Small intestine (tissue), 7 donors: Measurements from ENCODE around the gene ANKS1B. TPM values are rescaled to one million over a fixed set of nuclear protein-coding genes. Genes with fewer than 3 reads are reported as not detected.
A peak's percentile ranks its signal among the peaks of the same experiment; 100 is the strongest.

Experiments used
- DNase-seq, 2 donors: peaks; one replicate each; pipeline versions ENCODE4 v3.0.0 to v3.0.0-alpha.2; 2013
- FAIRE-seq: peaks from 2 replicates; lab custom pipeline; 2012; peaks lifted over from hg19 to GRCh38; lab: Jason Lieb, UNC
- H3K27ac ChIP-seq, 3 donors: one replicate each; pipeline ENCODE4 v1.5.1; 2013; ENCODE audit warnings: low read length in 2 of 3, mild to moderate bottlenecking in 2 of 3, control low read depth in 1 of 3, inconsistent platforms in 1 of 3, low read depth in 1 of 3, moderate library complexity in 1 of 3
- H3K27me3 ChIP-seq, 3 donors: one replicate each; pipeline ENCODE4 v1.6.1; 2013; ENCODE audit warnings: low read length in 3 of 3, inconsistent platforms in 1 of 3; ENCODE audit not compliant: control insufficient read depth in 3 of 3, insufficient read depth in 3 of 3
- H3K36me3 ChIP-seq, 3 donors: one replicate each; pipeline ENCODE4 v1.6.1; 2013; ENCODE audit warnings: low read length in 3 of 3, inconsistent platforms in 1 of 3, low read depth in 1 of 3, mild to moderate bottlenecking in 1 of 3, moderate library complexity in 1 of 3; ENCODE audit not compliant: control insufficient read depth in 3 of 3, insufficient read depth in 2 of 3
- H3K4me1 ChIP-seq, 3 donors: one replicate each; pipeline ENCODE4 v1.6.1; 2013; ENCODE audit warnings: low read length in 2 of 3, inconsistent platforms in 1 of 3, low read depth in 1 of 3, mild to moderate bottlenecking in 1 of 3, moderate library complexity in 1 of 3; ENCODE audit not compliant: control insufficient read depth in 3 of 3, insufficient read depth in 2 of 3
- H3K4me3 ChIP-seq, 3 donors: one replicate each; pipeline ENCODE4 v1.5.1; 2013; ENCODE audit warnings: low read length in 3 of 3, control low read depth in 1 of 3, inconsistent platforms in 1 of 3, low read depth in 1 of 3, mild to moderate bottlenecking in 1 of 3, moderate library complexity in 1 of 3
- H3K9me3 ChIP-seq, 2 donors: one replicate each; pipeline ENCODE4 v1.6.1; 2013; ENCODE audit warnings: low read depth in 1 of 2, low read length in 1 of 2; ENCODE audit not compliant: control insufficient read depth in 2 of 2, insufficient read depth in 1 of 2
- WGBS, 3 donors: extraction: QIAGEN DNeasy Blood & Tissue Kit; methylation state at CpG; one replicate each; pipeline ENCODE4 v1.1.7; 2013; 5-methylcytosine and 5-hydroxymethylcytosine counted together
- polyA plus RNA-seq, 4 donors: library from polyadenylated mRNA; stranded (reverse) in 3 of 4; unstranded in 1 of 4; fragments of 200-250 nt in 3 of 4; fragments of 120-200 nt in 1 of 4; gene quantifications; one replicate each; pipeline versions ENCODE4 v1.2.1 to v1.2.3, GENCODE V29; 2013
- donor health status: healthy with polysubstance abuse.
- donor health status: control.
- donor health status: control.
- donor health status: Bipolar disorder and iron deficiency.
- donor health status: healthy.

ANKS1B gene
- polyA plus RNA-seq, 4 donors, result 0.44 to 0.72 TPM; not detected in 2

- FAIRE-seq (no peak), DNase-seq (no peak)
- peaks cover 0 to 5% (median 2%) of the 10 kb centered on the region in 3 donors for H3K36me3 ChIP-seq
- H3K4me1 ChIP-seq, result no peaks in the 10 kb centered on the region
- no peaks in the 10 kb centered on the region for H3K9me3 ChIP-seq
- H3K27me3 ChIP-seq, result peaks cover 0 to 24% (median 4%) of the 10 kb centered on the region in 3 donors
- H3K27ac ChIP-seq, result no peak overlapping the region
- WGBS, 3 donors, result 88 to 89% (median 89%) methylated on average over 2 of the region's 2 CpGs
- H3K4me3 ChIP-seq, result no peak overlapping the region
These were observed 1246.2 kb downstream of the ANKS1B start for GRCh38 chr12:98738539-98738938.

GRCh38 chr12:98738002-98738401 is 1246.7 kb downstream of the ANKS1B start:
- Histone ChIP-seq H3K9me3 (no peaks in the 10 kb centered on the region), H3K27ac (no peak overlapping the region), H3K36me3 (peaks cover 0 to 10% (median 2%) of the 10 kb centered on the region in 3 donors), H3K4me1 (no peaks in the 10 kb centered on the region), H3K27me3 (peaks cover 0 to 21% (median 4%) of the 10 kb centered on the region in 3 donors), H3K4me3 (no peak overlapping the region)
- 72 to 84% (median 82%) methylated on average over 3 of the region's 3 CpGs for WGBS, 3 donors
- DNase-seq (no peak), FAIRE-seq (no peak)

- Histone ChIP-seq H3K9me3 (no peaks in the 10 kb centered on the region), H3K27me3 (peaks cover 0 to 17% (median 4%) of the 10 kb centered on the region in 3 donors), H3K27ac (no peak overlapping the region), H3K4me3 (no peak overlapping the region), H3K4me1 (no peaks in the 10 kb centered on the region), H3K36me3 (peaks cover 2 to 12% (median 2%) of the 10 kb centered on the region in 3 donors)
- WGBS, 3 donors, result 63 to 83% (median 80%) methylated on average over 4 of the region's 4 CpGs
- DNase-seq (no peak), FAIRE-seq (no peak)
These were observed 1247.4 kb downstream of the ANKS1B start for GRCh38 chr12:98737322-98737712.

GRCh38 chr12:98736352-98737321 is 1248.1 kb downstream of the ANKS1B start:
- Histone ChIP-seq H3K4me1 (no peaks in the 10 kb centered on the region), H3K27ac (no peak overlapping the region), H3K27me3 (peaks cover 0 to 16% (median 4%) of the 10 kb centered on the region in 3 donors), H3K36me3 (peaks cover 4 to 15% (median 7%) of the 10 kb centered on the region in 3 donors), H3K4me3 (no peak overlapping the region), H3K9me3 (no peaks in the 10 kb centered on the region)
- FAIRE-seq (no peak), DNase-seq (peak in 1 of 2 donors; percentile 5)
- 83 to 85% (median 84%) methylated on average over 10 of the region's 10 CpGs for WGBS, 3 donors

GRCh38 chr12:98735821-98736220 is 1248.9 kb downstream of the ANKS1B start:
- H3K27ac ChIP-seq, result no peak overlapping the region
- peaks cover 4 to 15% (median 10%) of the 10 kb centered on the region in 3 donors for H3K36me3 ChIP-seq
- no peaks in the 10 kb centered on the region for H3K4me1 ChIP-seq
- H3K4me3 ChIP-seq, result no peak overlapping the region
- H3K27me3 ChIP-seq, result peaks cover 0 to 7% (median 3%) of the 10 kb centered on the region in 3 donors
- FAIRE-seq (no peak), DNase-seq (no peak)
- H3K9me3 ChIP-seq, result no peaks in the 10 kb centered on the region
- 95 to 96% (median 95%) methylated on average over 6 of the region's 6 CpGs for WGBS, 3 donors

GRCh38 chr12:98733667-98734350 is 1250.9 kb downstream of the ANKS1B start:
- H3K4me3 ChIP-seq, result no peak overlapping the region
- no peaks in the 10 kb centered on the region for H3K4me1 ChIP-seq
- no peak for DNase-seq
- H3K36me3 ChIP-seq, result peaks cover 10 to 20% (median 15%) of the 10 kb centered on the region in 3 donors
- FAIRE-seq, result no peak
- no peak overlapping the region for H3K27ac ChIP-seq
- H3K9me3 ChIP-seq, result no peaks in the 10 kb centered on the region
- no peaks in the 10 kb centered on the region for H3K27me3 ChIP-seq

GRCh38 chr12:98730412-98730811 is 1254.3 kb downstream of the ANKS1B start:
- peaks cover 19 to 27% (median 27%) of the 10 kb centered on the region in 3 donors for H3K36me3 ChIP-seq
- FAIRE-seq (no peak), DNase-seq (no peak)

GRCh38 chr12:98727196-98727595 is 1257.5 kb downstream of the ANKS1B start:
- no peaks in the 10 kb centered on the region for H3K9me3 ChIP-seq
- H3K27me3 ChIP-seq, result no peaks in the 10 kb centered on the region
- no peak for FAIRE-seq
- H3K4me3 ChIP-seq, result no peak overlapping the region
- 94 to 99% (median 95%) methylated on average over 5 of the region's 5 CpGs for WGBS, 3 donors
- H3K36me3 ChIP-seq, result peaks cover 22 to 38% (median 25%) of the 10 kb centered on the region in 3 donors
- no peak for DNase-seq
- no peaks in the 10 kb centered on the region for H3K4me1 ChIP-seq
- no peak overlapping the region for H3K27ac ChIP-seq

More at GRCh38 chr12:98730412-98730811, 1254.3 kb downstream of the ANKS1B start:
- no peaks in the 10 kb centered on the region for H3K4me1 ChIP-seq
- H3K27ac ChIP-seq, result no peak overlapping the region
- no peaks in the 10 kb centered on the region for H3K9me3 ChIP-seq
- H3K4me3 ChIP-seq, result no peak overlapping the region
- H3K27me3 ChIP-seq, result no peaks in the 10 kb centered on the region
